ENCODE results near the gene TOR4A.

TOR4A gene

DNA sequence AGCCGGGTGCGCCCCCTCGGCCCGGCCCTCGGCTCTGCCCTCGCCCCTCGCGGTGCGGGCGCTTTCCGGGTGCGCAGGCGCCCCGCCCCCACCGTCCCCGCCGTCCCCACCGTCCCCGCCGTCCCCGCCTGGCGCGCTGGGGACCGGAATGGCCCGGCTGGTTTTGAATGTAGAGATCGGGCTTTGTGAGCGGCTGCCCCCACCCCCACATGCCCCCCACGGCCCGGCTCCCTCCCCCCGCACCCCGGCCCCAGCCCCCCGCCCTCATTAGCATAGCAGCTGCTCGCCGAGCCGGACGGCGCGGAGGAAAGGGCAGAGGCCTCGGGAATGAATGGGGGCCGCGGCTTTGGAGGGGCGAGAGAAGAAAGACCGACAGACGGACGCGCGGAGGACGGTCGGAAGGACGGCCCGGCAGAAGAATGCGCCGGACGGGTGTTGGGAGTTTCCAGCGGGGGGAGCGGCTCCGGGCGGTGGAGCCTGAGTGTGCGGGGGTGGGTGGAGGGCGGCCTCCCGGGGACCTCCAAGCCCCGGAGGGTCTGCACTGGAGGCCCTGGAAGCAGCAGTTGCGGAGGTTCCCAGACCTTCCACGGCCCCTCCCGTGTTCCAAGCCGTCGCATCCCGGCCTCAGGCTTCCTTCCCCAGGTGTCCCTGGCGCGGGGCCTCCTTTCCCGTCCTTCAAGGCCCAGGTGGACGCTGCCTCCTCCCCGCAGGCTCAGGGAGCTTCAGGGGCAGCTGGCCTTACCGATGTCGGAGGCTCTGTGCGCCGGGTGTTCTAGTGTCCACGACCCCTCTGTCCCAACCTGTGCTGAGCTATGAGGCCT, 18.5 kb downstream of the TOR4A start:
- DNase-seq, result no peak

- no peak for DNase-seq
Measured at GRCh38 chr9:137296670-137297664, 19.4 kb downstream of the TOR4A start.

DNA sequence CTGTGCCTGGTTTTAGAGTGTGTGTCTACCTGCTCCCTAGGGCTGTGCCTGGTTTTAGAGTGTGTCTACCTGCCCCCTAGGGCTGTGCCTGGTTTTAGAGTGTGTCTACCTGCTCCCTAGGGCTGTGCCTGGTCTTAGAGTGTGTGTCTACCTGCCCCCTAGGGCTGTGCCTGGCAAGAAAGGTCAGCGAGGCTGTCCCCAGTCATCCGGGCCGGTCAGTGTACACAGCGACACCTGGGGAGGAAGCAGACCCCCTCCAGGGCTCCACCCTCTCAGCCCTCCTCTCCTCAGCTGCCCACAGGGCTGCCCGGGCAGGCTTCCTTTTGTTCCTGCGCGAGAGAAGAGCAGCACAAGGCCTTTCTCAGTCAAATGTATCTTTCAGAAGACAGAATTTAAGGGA, 20.4 kb downstream of the TOR4A start:
- DNase-seq, result no peak

DNA sequence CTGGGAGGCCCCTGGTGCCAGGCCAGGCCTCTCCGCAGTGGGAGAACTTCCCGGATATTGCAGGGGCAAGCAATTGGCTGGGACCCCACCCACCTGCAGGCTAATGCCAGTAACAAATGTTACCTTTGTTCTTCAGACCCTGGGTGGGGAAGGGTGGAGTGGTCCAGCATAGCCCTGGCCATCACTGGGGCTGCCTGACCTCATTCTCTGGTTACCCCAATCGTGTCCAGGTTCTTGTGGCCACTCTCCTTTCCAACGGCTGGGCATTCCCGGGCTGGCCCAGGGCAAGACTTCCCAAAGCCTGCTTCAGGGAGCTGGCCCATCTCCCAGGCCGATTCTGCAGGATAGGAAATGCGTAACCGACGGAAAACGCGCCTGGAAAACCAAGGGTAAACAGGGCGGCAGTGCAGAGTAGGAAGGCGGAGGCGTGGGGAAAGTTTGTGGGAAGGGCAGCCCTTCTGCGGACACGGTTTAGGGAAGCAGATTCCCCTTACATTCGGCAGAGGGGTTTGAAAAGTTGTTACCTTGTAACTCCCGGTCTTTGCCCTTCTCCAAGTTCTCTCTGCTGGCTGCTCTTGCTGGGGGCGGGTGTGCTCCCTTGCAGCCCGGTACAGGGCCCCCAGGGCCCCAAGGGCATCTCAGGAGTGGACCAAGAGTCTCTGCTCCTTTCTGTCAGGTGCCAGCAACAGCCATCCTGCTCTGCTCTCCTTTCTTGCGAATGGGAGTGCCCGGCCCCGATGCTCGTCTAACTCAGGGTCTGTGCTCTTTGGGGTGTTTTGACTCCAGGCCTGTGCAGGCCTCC, 21.1 kb downstream of the TOR4A start:
- DNase-seq, result no peak

- no peak for DNase-seq
Measured at GRCh38 chr9:137299203-137299565, 21.7 kb downstream of the TOR4A start.

GRCh38 chr9:137299938-137300337, 22.4 kb downstream of the TOR4A start:
- no peak for DNase-seq

- DNase-seq, result no peak
Measured at GRCh38 chr9:137300567-137301080, 23.1 kb downstream of the TOR4A start.

GRCh38 chr9:137301081-137301947, 23.8 kb downstream of the TOR4A start:
- no peak for DNase-seq

- no peak for DNase-seq
Measured at GRCh38 chr9:137302118-137302448, 24.6 kb downstream of the TOR4A start, which contains the start of gene NRARP. NRARP (minus strand) TSS chr9:137302271; CDS start chr9:137301928, 343 bp downstream.

- no peak for DNase-seq
Measured at GRCh38 chr9:137302449-137303150, 25.1 kb downstream of the TOR4A start.

GRCh38 chr9:137303151-137303892, 25.8 kb downstream of the TOR4A start:
- no peak for DNase-seq

DNA sequence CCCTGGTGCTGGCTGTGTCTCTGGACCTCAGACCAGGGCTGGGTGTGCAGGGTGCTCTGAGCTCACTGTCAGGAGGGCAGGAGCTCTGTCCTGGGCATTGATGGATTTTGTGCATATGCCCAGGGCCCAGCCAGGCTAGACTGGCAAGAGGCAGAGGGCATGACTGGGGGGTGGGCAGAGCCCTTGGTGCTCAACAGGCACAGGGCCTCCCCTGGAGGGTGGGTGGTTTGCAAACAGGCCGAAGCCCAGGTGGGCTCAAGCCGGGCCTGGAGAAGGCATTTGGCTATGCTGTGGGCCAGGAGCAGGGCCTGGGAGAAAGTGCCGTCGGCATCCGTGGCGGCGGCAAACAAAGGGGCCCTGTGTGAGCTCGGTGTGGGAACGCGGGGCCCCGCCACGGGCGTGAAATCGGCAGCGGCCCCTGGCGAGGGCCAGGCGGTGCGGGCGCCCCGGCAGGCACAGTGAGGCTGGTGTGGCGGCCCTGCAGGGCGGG, 26.4 kb downstream of the TOR4A start:
- DNase-seq, result no peak

DNA sequence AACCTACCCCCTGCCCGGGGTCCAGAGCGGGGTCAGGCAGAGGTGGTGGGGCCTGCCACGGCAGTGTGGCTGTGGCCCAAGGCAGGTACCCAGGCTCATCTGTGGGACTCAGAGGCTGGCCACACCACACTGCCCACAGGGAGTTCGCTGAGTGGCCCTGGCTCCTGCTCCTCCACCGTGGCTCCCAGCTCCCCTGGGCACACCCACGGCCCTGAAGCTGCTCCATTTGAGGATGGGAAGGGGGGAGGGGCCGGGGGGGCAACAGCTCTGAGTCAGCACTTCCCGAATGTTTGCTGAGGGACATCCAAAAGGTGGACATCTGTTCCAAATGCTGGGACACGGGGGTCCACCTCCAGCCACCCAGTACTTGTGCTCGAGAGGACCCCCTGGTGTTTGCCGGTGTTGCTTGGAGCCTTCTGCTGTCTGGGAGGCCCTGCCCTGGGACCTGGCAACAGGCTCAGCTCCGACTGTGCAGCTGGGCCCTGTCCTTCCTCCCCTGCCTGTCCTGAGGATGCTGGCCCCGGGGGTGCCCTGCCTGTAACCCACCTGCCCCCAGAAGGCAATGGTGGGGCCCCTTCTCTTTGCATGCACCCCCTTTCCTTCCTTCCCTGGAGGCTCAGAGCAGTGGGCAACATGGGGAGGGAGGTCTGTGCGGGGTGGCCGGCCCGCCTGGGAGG, 27.0 kb downstream of the TOR4A start:
- no peak for DNase-seq

GRCh38 chr9:137305060-137305797, 27.7 kb downstream of the TOR4A start:
- no peak for DNase-seq

GRCh38 chr9:137305798-137306065, 28.2 kb downstream of the TOR4A start:
- DNase-seq, result no peak

DNA sequence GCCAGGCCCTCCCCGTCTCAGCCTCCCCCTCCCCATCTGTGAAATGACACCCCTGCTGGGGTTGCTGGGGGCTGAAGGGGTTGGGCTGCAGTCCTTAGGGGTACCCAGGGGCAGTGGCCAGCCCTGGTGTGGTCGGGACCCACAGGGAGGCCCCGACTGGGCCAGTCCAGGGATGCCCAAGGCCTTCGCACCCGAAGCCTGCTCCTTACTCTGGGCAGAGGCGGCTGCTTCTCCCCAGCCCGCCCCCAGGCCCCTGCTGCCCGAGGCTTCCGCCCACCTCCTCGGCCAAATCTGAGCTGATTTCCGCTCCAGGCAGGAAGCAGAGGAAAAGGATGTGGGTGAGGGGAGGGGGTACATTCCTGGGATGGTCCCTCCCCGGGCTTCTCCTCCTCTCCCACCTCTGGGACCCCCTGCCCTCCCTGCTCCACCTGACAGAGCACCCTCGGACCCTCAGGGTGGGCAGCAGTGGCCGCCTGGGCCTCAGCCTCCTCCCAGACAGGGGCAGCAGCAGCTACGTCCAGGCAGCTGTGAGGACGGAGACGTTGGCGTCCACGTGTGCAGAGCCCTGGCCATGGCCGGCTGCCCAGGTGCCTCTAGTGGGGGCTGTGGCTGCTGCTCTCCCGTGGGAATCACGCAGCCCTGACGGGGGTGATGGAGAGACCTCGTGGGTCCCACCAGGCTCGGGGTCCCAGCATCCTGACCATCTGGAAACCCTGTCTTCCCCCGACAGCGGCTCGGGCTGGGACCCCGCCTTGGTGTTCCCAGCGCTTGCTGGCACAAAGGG, 28.7 kb downstream of the TOR4A start:
- DNase-seq, result no peak

DNA sequence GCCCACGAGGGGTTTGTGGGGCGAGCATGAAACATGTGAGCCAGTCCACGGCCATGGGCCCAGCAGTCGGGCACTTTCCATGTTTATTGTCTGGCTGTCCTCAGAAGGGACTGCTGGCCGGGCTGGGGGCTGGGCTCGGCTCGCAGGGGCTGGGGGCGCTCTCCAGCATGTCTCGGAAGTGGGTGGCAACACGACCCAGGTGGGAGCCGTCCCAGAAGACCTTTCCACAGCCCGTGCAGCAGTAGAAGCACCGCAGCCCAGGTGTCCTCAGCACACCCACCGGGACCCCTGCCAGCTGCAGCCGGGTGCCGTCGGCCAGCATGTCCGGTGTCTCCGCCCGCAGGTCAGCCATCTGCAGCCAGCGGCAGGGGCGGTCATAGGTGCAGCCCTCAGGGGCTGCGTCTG, 29.3 kb downstream of the TOR4A start:
- no peak for DNase-seq
